Measurements from ENCODE around the gene CLSTN1.

DNA sequence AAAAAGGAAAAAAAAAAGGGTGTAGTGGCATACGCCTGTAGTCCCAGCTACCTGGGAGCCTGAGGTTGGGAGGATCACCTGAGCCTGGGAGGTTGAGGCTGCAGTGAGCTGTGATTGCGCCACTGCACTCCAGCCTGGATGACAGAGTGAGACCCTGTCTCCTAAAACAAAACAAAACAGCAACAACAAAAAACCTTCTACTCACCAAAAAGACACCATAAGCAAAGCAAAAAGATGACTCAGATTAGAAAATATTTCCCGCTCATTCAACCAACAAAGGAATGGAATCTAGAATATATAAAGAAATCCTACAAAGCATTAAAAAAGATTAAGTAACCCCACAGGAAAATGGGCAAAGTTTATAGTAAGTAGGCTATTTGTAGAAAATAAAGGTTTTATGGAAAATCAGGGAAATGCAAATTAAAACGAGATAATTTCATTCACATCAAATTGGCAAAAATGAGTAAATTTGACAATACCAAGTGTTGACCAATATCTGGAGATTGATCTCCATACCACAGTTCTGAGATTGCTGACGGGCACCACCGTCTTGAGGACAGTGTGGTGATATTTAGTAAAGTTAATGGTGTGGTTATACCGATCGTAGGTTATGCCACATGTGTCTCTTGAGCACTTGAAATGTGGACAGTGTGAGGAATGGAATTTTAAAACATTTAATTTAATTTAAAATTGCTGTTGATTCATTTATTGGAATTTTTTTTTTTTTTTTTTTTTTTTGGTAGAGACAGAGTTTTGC lies 118.2 kb downstream of the CLSTN1 start:
- TF ChIP-seq ESRRA (CRISPR knock-in tag; IDR thresholded peaks at IDR 0.05; ENCODE audit: borderline replicate concordance) = no peak
- TF ChIP-seq, protein P1, sequence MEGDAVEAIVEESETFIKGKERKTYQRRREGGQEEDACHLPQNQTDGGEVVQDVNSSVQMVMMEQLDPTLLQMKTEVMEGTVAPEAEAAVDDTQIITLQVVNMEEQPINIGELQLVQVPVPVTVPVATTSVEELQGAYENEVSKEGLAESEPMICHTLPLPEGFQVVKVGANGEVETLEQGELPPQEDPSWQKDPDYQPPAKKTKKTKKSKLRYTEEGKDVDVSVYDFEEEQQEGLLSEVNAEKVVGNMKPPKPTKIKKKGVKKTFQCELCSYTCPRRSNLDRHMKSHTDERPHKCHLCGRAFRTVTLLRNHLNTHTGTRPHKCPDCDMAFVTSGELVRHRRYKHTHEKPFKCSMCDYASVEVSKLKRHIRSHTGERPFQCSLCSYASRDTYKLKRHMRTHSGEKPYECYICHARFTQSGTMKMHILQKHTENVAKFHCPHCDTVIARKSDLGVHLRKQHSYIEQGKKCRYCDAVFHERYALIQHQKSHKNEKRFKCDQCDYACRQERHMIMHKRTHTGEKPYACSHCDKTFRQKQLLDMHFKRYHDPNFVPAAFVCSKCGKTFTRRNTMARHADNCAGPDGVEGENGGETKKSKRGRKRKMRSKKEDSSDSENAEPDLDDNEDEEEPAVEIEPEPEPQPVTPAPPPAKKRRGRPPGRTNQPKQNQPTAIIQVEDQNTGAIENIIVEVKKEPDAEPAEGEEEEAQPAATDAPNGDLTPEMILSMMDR (IDR thresholded peaks at IDR 0.05) = no peak
- TF ChIP-seq, protein P2, sequence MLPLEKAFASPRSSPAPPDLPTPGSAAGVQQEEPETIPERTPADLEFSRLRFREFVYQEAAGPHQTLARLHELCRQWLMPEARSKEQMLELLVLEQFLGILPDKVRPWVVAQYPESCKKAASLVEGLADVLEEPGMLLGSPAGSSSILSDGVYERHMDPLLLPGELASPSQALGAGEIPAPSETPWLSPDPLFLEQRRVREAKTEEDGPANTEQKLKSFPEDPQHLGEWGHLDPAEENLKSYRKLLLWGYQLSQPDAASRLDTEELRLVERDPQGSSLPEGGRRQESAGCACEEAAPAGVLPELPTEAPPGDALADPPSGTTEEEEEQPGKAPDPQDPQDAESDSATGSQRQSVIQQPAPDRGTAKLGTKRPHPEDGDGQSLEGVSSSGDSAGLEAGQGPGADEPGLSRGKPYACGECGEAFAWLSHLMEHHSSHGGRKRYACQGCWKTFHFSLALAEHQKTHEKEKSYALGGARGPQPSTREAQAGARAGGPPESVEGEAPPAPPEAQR (CRISPR knock-in tag; IDR thresholded peaks at IDR 0.05) = no peak
